Memory B cell (primary cell): ENCODE results near the gene TMEM259.
A peak's percentile ranks its signal among the peaks of the same experiment; 100 is the strongest.

Source experiments
- ATAC-seq: fragments of 150-1000 bp; cut with Tn5 transposase; 2 replicates; pipeline ENCODE4 v1.10.0; 2021; ENCODE audit warnings: low read depth, mild to moderate bottlenecking, moderate library complexity
- DNase-seq, 2 donors: peaks; one replicate each; pipeline ENCODE4 v3.0.0; 2022; ENCODE audit warnings: low spot score in 2 of 2
- H3K27ac Mint-ChIP-seq: one replicate; pipeline ENCODE4 v1.8.0; 2022; ENCODE audit warnings: mild to moderate bottlenecking, moderate library complexity, mixed read lengths
- H3K27me3 Mint-ChIP-seq: one replicate; pipeline ENCODE4 v1.8.0; 2022; ENCODE audit warnings: mixed read lengths
- H3K36me3 Mint-ChIP-seq: one replicate; pipeline ENCODE4 v1.8.0; 2022; ENCODE audit warnings: mild to moderate bottlenecking, mixed read lengths
- H3K4me1 Mint-ChIP-seq: one replicate; pipeline ENCODE4 v1.8.0; 2022; ENCODE audit warnings: mixed read lengths
- H3K4me3 Mint-ChIP-seq: one replicate; pipeline ENCODE4 v1.8.0; 2022; ENCODE audit warnings: mild to moderate bottlenecking, moderate library complexity, mixed read lengths
- H3K9me3 Mint-ChIP-seq: one replicate; pipeline ENCODE4 v1.8.0; 2022; ENCODE audit warnings: mixed read lengths

The TMEM259 gene

GRCh38 chr19:1010586-1011510 is 10.1 kb downstream of the TMEM259 start:
- Mint-ChIP-seq H3K9me3 (no peaks in the 10 kb centered on the region), H3K4me1 (no peaks in the 10 kb centered on the region), H3K36me3 (peaks cover 9% of the 10 kb centered on the region), H3K27ac (peak overlapping the region; percentile 35), H3K27me3 (no peaks in the 10 kb centered on the region), H3K4me3 (no peak overlapping the region)
- no peak for DNase-seq
- ATAC-seq: no peak

GRCh38 chr19:1009981-1010538 is 10.9 kb downstream of the TMEM259 start:
- no peaks in the 10 kb centered on the region for H3K9me3 Mint-ChIP-seq
- ATAC-seq (no peak), DNase-seq (no peak)
- H3K27ac Mint-ChIP-seq: no peak overlapping the region
- H3K4me1 Mint-ChIP-seq: no peaks in the 10 kb centered on the region
- H3K36me3 Mint-ChIP-seq: peaks cover 9% of the 10 kb centered on the region
- H3K4me3 Mint-ChIP-seq: no peak overlapping the region
- H3K27me3 Mint-ChIP-seq: no peaks in the 10 kb centered on the region

DNA sequence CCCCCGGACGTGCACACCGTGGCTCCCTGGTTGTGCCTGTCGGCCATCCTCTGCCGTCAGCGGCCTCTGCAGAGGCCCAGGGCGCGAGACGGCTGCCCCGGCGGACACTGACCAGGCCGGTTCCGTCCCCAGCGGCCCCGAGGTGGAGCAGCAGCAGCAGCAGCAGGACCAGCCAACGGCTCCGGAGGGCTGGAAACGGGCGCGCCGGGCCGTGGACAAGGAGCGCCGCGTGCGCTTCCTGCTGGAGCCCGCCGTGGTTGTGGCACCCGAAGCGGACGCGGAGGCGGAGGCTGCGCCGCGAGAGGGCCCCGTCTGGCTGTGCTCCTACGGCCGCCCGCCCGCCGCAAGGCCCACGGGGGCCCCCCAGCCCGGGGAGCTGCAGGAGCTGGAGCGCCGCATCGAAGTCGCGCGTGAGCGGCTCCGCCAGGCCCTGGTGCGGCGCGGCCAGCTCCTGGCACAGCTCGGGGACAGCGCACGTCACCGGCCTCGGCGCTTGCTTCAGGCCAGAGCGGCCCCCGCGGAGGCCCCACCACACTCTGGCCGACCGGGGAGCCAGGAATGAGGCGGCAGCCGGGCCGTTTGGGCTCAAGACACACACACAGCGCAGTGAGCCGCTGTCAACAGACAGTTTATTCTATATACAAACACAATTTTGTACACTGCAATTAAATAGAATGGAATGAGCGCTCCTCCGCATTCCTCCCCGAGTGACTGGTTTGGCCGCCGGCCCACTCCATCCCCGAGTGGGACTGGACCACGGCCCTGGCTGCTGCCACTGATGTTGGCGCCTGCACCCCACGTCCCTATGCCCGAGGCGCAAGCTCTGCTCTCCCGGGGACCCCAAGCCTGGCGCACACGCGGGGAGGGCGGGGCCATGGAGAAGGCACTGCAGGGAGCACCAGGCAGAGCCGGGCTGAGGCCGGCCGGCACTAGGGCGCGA is 11.6 kb downstream of the TMEM259 start:
- Mint-ChIP-seq H3K36me3 (peaks cover 9% of the 10 kb centered on the region), H3K4me1 (no peaks in the 10 kb centered on the region), H3K4me3 (no peak overlapping the region), H3K27me3 (no peaks in the 10 kb centered on the region), H3K9me3 (no peaks in the 10 kb centered on the region), H3K27ac (no peak overlapping the region)
- DNase-seq (no peak), ATAC-seq (no peak)

- ATAC-seq: no peak
- no peak overlapping the region for H3K27ac Mint-ChIP-seq
- peaks cover 3% of the 10 kb centered on the region for H3K27me3 Mint-ChIP-seq
Measured at GRCh38 chr19:1008268-1009040, 12.5 kb downstream of the TMEM259 start.

GRCh38 chr19:1007399-1008251 is 13.3 kb downstream of the TMEM259 start:
- Mint-ChIP-seq H3K36me3 (peaks cover 9% of the 10 kb centered on the region), H3K4me1 (peaks cover 5% of the 10 kb centered on the region), H3K4me3 (no peak overlapping the region), H3K9me3 (no peaks in the 10 kb centered on the region), H3K27me3 (peaks cover 5% of the 10 kb centered on the region), H3K27ac (no peak overlapping the region)
- DNase-seq (no peak), ATAC-seq (no peak)

More at GRCh38 chr19:1008268-1009040, 12.5 kb downstream of the TMEM259 start:
- Mint-ChIP-seq H3K36me3 (peaks cover 9% of the 10 kb centered on the region), H3K4me3 (no peak overlapping the region), H3K9me3 (no peaks in the 10 kb centered on the region), H3K4me1 (peaks cover 3% of the 10 kb centered on the region)
- no peak for DNase-seq

DNA sequence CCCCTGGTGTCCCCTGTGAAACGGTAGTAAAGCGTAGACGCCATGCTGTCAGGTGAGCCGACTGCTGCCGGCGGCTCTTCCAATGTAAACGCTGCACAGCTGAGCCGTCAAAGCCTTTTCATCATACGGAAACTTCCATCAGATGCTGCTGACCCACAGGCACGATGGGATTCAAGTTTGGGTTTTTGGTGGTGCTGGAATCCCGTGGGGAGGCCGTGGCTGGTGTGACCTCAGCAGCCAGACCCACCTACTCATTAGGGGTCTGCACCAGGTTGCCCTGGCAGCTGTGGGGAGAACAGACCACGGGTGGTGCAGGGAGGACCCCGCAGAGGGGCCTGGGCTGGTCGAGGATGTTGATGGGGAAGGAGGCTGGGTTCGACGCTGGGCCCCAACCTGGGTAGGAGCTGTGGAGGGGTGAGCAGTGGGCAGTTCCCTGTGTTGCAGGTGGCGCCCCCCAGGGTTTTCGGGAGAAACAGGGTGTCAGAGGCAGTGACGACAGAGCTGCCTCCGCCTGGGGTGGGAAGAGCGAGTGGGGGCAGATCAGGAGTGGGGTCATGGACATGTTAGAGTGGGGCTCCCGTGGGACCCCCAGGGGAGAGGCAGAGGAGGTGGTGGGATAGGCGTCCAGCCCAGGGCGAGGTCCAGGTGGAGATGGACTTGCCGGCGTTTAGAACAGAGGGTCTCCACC is 14.1 kb downstream of the TMEM259 start:
- Mint-ChIP-seq H3K9me3 (no peaks in the 10 kb centered on the region), H3K4me3 (no peak overlapping the region), H3K27ac (no peak overlapping the region), H3K36me3 (peaks cover 9% of the 10 kb centered on the region), H3K27me3 (peaks cover 8% of the 10 kb centered on the region), H3K4me1 (peaks cover 7% of the 10 kb centered on the region)
- ATAC-seq (no peak), DNase-seq (no peak)

GRCh38 chr19:1004803-1005664 is 15.9 kb downstream of the TMEM259 start:
- DNase-seq: no peak
- Mint-ChIP-seq H3K27me3 (peaks cover 12% of the 10 kb centered on the region), H3K27ac (no peak overlapping the region)

GRCh38 chr19:1004204-1004802 is 16.6 kb downstream of the TMEM259 start:
- Mint-ChIP-seq H3K4me1 (peaks cover 10% of the 10 kb centered on the region), H3K4me3 (no peak overlapping the region), H3K36me3 (peaks cover 5% of the 10 kb centered on the region), H3K27me3 (peaks cover 13% of the 10 kb centered on the region), H3K9me3 (no peaks in the 10 kb centered on the region), H3K27ac (no peak overlapping the region)
- DNase-seq (no peak), ATAC-seq (no peak)

More at GRCh38 chr19:1004803-1005664, 15.9 kb downstream of the TMEM259 start:
- Mint-ChIP-seq H3K4me1 (peaks cover 10% of the 10 kb centered on the region), H3K4me3 (no peak overlapping the region), H3K9me3 (no peaks in the 10 kb centered on the region), H3K36me3 (peaks cover 7% of the 10 kb centered on the region)
- no peak for ATAC-seq

- H3K36me3 Mint-ChIP-seq: peaks cover 5% of the 10 kb centered on the region
- no peak overlapping the region for H3K27ac Mint-ChIP-seq
- no peak for DNase-seq
- no peak overlapping the region for H3K4me3 Mint-ChIP-seq
- peaks cover 10% of the 10 kb centered on the region for H3K4me1 Mint-ChIP-seq
- peaks cover 20% of the 10 kb centered on the region for H3K27me3 Mint-ChIP-seq
- no peaks in the 10 kb centered on the region for H3K9me3 Mint-ChIP-seq
- no peak for ATAC-seq
Measured at GRCh38 chr19:1003283-1003682, 17.6 kb downstream of the TMEM259 start.

- Mint-ChIP-seq H3K4me1 (peaks cover 10% of the 10 kb centered on the region), H3K27ac (no peak overlapping the region), H3K36me3 (peaks cover 5% of the 10 kb centered on the region), H3K9me3 (no peaks in the 10 kb centered on the region), H3K27me3 (peaks cover 20% of the 10 kb centered on the region), H3K4me3 (no peak overlapping the region)
- ATAC-seq: no peak
- no peak for DNase-seq
Measured at GRCh38 chr19:1002600-1002999, 18.3 kb downstream of the TMEM259 start.

DNA sequence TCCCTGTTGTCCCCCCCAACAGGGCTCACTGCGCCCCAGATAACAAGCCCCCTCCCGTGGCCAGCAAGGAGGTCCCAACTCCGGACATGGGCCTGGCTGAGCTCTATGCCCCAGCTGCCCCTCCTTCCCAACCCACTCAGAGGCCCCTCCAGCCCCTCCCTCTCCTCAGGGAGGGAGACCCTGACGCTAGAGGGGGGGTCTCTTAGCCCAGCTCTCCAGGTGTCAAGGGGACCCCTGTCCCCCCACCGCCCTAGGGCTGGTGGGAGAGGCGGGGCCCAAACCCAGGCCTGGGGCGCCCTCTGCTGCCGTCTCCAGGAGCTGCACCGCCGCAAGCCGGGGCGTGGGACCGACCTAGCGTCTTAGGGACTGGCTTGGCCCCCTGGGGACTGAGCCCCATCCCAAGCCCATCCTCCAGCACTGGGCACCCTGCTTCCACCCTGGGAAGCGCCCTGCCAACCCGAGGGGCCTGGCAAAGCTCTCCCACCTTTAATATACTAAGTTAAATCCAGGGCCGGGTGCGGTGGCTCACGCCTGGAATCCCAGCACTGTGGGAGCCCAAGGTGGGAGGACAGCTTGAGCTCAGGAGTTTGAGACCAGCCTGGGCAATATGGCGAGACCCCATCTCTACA is 19.3 kb downstream of the TMEM259 start:
- Mint-ChIP-seq H3K36me3 (no peaks in the 10 kb centered on the region), H3K27ac (no peak overlapping the region), H3K4me1 (peaks cover 12% of the 10 kb centered on the region), H3K9me3 (no peaks in the 10 kb centered on the region), H3K27me3 (peaks cover 20% of the 10 kb centered on the region), H3K4me3 (peak overlapping the region; percentile 71)
- ATAC-seq (peak; percentile 71), DNase-seq (peak; percentile 79 to 88)
